ENCODE data around the gene AGPAT1. TPM values are rescaled to one million over a fixed set of nuclear protein-coding genes. Genes with fewer than 3 reads are reported as not detected.

The AGPAT1 gene
- total and polyA plus RNA-seq, 2 experiments from 2014 or later, result 62.8 to 71.4 TPM

- no peaks in the 10 kb centered on the region for H4K20me1 ChIP-seq (ENCODE audit: insufficient read depth, poor library complexity, severe bottlenecking)
- no peaks in the 10 kb centered on the region for H3K9me3 ChIP-seq (ENCODE audit: low read depth)
- H3K79me2 ChIP-seq, result no peaks in the 10 kb centered on the region
- H3K4me2 ChIP-seq, result no peak overlapping the region
- no peaks in the 10 kb centered on the region for H3K9me2 ChIP-seq (replicated peaks; ENCODE audit: insufficient read depth)
- no peaks in the 10 kb centered on the region for H3K4me1 ChIP-seq (ENCODE audit: insufficient read depth)
- no peak for DNase-seq (ENCODE audit: low spot score)
- no peak overlapping the region for H3K4me3 ChIP-seq
- WGBS (ENCODE audit: low lambda C conversion rate, missing lambda C conversion rate), result 96% methylated on average over 9 of the region's 9 CpGs
- no peak overlapping the region for H3K27ac ChIP-seq
- TF ChIP-seq EZH2phosphoT487 (IDR thresholded peaks at IDR 0.05; ENCODE audit: low read depth, severe bottlenecking, unreplicated experiment), result no peak
- TF ChIP-seq CTCF (IDR thresholded peaks at IDR 0.05; ENCODE audit: poor library complexity), result no peak
- TF ChIP-seq EZH2 (IDR thresholded peaks at IDR 0.05; ENCODE audit: borderline replicate concordance), result no peak
- H3K36me3 ChIP-seq (replicated peaks; ENCODE audit: insufficient read depth, low read depth), result no peaks in the 10 kb centered on the region
- H3K27me3 ChIP-seq, result no peaks in the 10 kb centered on the region
- no peak overlapping the region for H2AFZ ChIP-seq
These were observed 26.3 kb upstream of the AGPAT1 start for GRCh38 chr6:32202186-32202585.

GRCh38 chr6:32200711-32201475 lies 25.0 kb upstream of the AGPAT1 start:
- no peaks in the 10 kb centered on the region for H3K27me3 ChIP-seq
- TF ChIP-seq EZH2 (IDR thresholded peaks at IDR 0.05; ENCODE audit: borderline replicate concordance) (no peak), EZH2phosphoT487 (IDR thresholded peaks at IDR 0.05; ENCODE audit: low read depth, severe bottlenecking, unreplicated experiment) (no peak), CTCF (IDR thresholded peaks at IDR 0.05; ENCODE audit: poor library complexity) (no peak)
- DNase-seq (ENCODE audit: low spot score), result no peak
- H3K4me1 ChIP-seq (ENCODE audit: insufficient read depth), result peaks cover 7% of the 10 kb centered on the region
- H2AFZ ChIP-seq, result no peak overlapping the region
- H3K79me2 ChIP-seq, result no peaks in the 10 kb centered on the region
- no peak overlapping the region for H3K4me3 ChIP-seq
- no peaks in the 10 kb centered on the region for H4K20me1 ChIP-seq (ENCODE audit: insufficient read depth, poor library complexity, severe bottlenecking)
- no peak overlapping the region for H3K27ac ChIP-seq
- H3K4me2 ChIP-seq, result no peak overlapping the region
- WGBS (ENCODE audit: low lambda C conversion rate, missing lambda C conversion rate), result 92% methylated on average over 13 of the region's 13 CpGs
- no peaks in the 10 kb centered on the region for H3K9me2 ChIP-seq (replicated peaks; ENCODE audit: insufficient read depth)
- H3K9me3 ChIP-seq (ENCODE audit: low read depth), result no peaks in the 10 kb centered on the region
- no peaks in the 10 kb centered on the region for H3K36me3 ChIP-seq (replicated peaks; ENCODE audit: insufficient read depth, low read depth)

- WGBS (ENCODE audit: low lambda C conversion rate, missing lambda C conversion rate), result 93% methylated on average over 17 of the region's 17 CpGs
- no peaks in the 10 kb centered on the region for H3K9me2 ChIP-seq (replicated peaks; ENCODE audit: insufficient read depth)
These were observed 23.0 kb upstream of the AGPAT1 start for GRCh38 chr6:32198866-32199265.

More at GRCh38 chr6:32198866-32199265, 23.0 kb upstream of the AGPAT1 start:
- Histone ChIP-seq H3K4me1 (ENCODE audit: insufficient read depth) (peaks cover 13% of the 10 kb centered on the region), H3K9me3 (ENCODE audit: low read depth) (no peaks in the 10 kb centered on the region), H3K4me2 (no peak overlapping the region), H3K36me3 (replicated peaks; ENCODE audit: insufficient read depth, low read depth) (no peaks in the 10 kb centered on the region), H3K79me2 (no peaks in the 10 kb centered on the region), H3K4me3 (no peak overlapping the region), H2AFZ (no peak overlapping the region), H3K27ac (no peak overlapping the region), H3K27me3 (no peaks in the 10 kb centered on the region), H4K20me1 (ENCODE audit: insufficient read depth, poor library complexity, severe bottlenecking) (no peaks in the 10 kb centered on the region)
- DNase-seq (ENCODE audit: low spot score), result no peak
- TF ChIP-seq CTCF (IDR thresholded peaks at IDR 0.05; ENCODE audit: poor library complexity) (no peak), EZH2 (IDR thresholded peaks at IDR 0.05; ENCODE audit: borderline replicate concordance) (no peak)
